HG03108 (cell line): ENCODE results near the gene TMEM88.
A peak's percentile ranks its signal among the peaks of the same experiment; 100 is the strongest.

Experiments
- ATAC-seq: cut with Tn5 transposase; IDR thresholded peaks from one replicate; pipeline ENCODE4 v1.9.1; 2021; ENCODE audit warnings: moderate library complexity; ENCODE audit not compliant: unreplicated experiment

TMEM88 gene

GRCh38 chr17:7883781-7884386, 29.0 kb downstream of the TMEM88 start:
- no peak for ATAC-seq

GRCh38 chr17:7884581-7885366, 29.9 kb downstream of the TMEM88 start:
- no peak for ATAC-seq

GRCh38 chr17:7885367-7886226, 30.7 kb downstream of the TMEM88 start:
- ATAC-seq = no peak

- ATAC-seq = no peak
Measured at GRCh38 chr17:7886227-7887037, 31.6 kb downstream of the TMEM88 start.

- no peak for ATAC-seq
Measured at GRCh38 chr17:7887038-7887481, 32.2 kb downstream of the TMEM88 start.

GRCh38 chr17:7887482-7888183, 32.8 kb downstream of the TMEM88 start:
- peak; percentile 51 for ATAC-seq

- ATAC-seq = no peak
Measured at GRCh38 chr17:7888184-7888920, 33.5 kb downstream of the TMEM88 start, which contains the start of gene CHD3. Gene CHD3 (plus strand): TSS chr17:7888789. CDS start chr17:7889001, 212 bp downstream.

GRCh38 chr17:7889166-7889955, 34.5 kb downstream of the TMEM88 start:
- ATAC-seq = no peak

- no peak for ATAC-seq
Measured at GRCh38 chr17:7893187-7893880, 38.5 kb downstream of the TMEM88 start.

GRCh38 chr17:7894226-7894625, 39.4 kb downstream of the TMEM88 start:
- no peak for ATAC-seq

GRCh38 chr17:7894866-7895265, 40.0 kb downstream of the TMEM88 start:
- ATAC-seq = no peak

GRCh38 chr17:7897090-7897489, 42.2 kb downstream of the TMEM88 start:
- ATAC-seq = no peak

GRCh38 chr17:7897773-7898172, 42.9 kb downstream of the TMEM88 start:
- no peak for ATAC-seq

GRCh38 chr17:7903154-7904103, 48.6 kb downstream of the TMEM88 start:
- ATAC-seq = no peak
